ENCODE measurements around the gene PARVB. TPM values are rescaled to one million over a fixed set of nuclear protein-coding genes. Genes with fewer than 3 reads are reported as not detected.

PARVB gene
- total RNA-seq, 1 experiment from 2014 or later, result 86.6 TPM

DNA sequence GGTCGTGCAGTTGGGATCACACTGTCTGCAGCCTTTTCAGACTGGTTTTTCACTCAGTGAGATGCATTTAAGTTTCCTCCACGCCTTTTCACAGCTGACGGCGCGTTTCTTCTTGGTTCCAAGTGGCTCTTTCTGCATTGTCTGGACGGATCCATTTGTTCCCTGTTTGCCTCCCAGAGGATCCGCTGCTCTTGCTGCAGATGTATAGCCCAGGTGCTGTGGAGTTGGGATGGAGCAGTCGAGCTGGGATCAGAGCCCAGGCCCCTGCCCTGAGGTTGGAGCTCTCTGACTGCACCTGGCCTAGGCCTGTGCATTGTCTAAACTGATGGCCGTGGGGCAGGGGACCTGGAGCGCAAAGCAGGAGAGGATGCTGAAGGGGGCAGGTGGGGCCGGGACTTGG lies 51.6 kb downstream of the PARVB start:
- in situ Hi-C loops (cut with HindIII; ENCODE audit: low sequenced_read_pairs), result no loop called here
- no peak for DNase-seq (ENCODE audit: low spot score)

- no peak for DNase-seq (ENCODE audit: low spot score)
- in situ Hi-C loops (cut with HindIII; ENCODE audit: low sequenced_read_pairs), result no loop called here
These were observed 52.7 kb downstream of the PARVB start for GRCh38 chr22:44076825-44077224.

DNA sequence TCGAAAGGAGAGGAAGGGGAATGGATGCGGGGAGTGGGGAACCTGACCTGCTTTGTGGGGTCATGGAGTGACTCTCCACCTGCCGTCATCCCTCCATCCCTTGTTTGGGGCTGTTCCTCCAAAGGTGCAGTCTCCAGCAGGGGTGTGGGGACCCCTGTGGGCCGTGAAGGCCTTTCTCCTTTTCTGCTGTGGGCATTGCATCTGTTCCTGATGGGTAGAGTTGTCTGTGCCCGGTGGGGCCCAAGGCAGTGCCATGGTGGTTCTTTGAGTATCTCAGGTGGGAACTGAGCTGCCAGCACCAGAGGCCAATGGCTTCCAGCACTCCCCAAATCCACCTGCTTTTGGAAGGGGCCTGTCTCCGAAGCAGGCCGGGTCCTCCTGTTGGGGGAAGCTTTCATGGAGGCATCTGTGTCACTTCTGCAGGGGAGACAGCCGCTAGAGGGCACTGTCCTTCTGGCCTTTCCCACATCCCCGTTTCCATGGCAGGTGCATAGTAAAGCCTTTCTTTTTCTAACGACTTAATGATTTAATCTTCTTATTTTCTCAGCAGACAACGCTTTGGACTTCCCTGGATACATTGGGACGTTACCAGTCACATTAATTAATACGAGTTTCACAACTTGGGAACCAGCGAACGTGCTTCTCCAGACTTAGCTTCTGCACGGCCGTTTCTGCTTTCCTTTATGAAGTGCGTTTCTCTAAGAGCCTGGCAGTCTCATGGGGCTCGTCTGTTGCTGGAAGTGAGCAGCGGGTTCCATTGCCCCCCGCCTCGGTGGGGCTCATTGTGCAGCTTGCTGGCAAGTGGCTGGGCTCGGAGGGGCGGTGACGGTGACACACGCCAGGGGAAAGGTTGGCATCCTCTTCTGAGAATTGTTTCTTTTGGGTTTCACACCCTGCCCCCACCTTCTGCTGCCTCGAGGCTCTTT lies 57.1 kb downstream of the PARVB start:
- peak; percentile 88 for DNase-seq (ENCODE audit: low spot score)
- in situ Hi-C loops (cut with HindIII; ENCODE audit: low sequenced_read_pairs), result loop anchor here (5.0 kb wide), 1 partner anchor 89 kb away; no protein-coding TSS in a partner anchor

- in situ Hi-C loops (cut with HindIII; ENCODE audit: low sequenced_read_pairs), result loop anchor here (5.0 kb wide), 1 partner anchor 90 kb away; no protein-coding TSS in a partner anchor
- no peak for DNase-seq (ENCODE audit: low spot score)
These were observed 58.7 kb downstream of the PARVB start for GRCh38 chr22:44082801-44083200.

DNA sequence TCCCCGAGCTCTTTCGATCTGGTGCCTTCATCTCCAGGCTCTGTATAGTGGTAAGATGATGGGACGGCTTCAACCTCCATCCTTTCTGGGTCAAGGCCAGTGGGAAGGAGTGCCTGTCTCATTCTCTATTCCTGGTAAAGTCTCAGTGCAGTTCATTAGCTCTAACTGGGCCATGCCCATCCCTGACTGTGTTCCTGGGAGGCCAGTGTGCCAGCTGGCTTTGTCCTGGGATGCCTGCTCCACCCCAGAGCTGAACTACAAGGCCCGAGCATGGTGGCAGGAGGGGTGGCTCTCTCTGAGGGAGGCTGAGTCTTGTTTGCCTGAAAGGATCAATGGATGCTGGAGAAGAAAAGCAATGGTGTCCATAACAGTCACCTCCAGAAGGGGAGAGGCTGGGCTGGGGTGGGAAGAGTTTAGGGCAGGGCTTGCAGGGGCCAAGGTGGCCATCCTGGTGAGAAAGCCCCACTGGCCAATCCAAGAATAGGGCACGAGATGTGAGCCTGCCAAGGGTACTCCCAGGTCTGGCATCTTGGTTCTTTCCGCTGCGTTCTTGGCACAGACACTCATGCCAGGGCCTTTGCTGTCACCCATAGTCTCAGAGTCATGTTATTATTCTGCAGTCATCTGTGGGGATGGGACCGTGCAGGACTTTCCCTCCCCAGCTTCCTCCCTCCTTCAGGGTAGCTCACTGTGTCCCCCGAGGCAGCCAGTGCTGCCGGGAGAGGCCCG lies 60.1 kb downstream of the PARVB start:
- DNase-seq (ENCODE audit: low spot score), result no peak
- in situ Hi-C loops (cut with HindIII; ENCODE audit: low sequenced_read_pairs), result loop anchor here (5.0 kb wide), 1 partner anchor 92 kb away; no protein-coding TSS in a partner anchor

- in situ Hi-C loops (cut with HindIII; ENCODE audit: low sequenced_read_pairs), result no loop called here
- DNase-seq (ENCODE audit: low spot score), result peak; percentile 44
These were observed 61.7 kb downstream of the PARVB start for GRCh38 chr22:44085743-44086270.

DNA sequence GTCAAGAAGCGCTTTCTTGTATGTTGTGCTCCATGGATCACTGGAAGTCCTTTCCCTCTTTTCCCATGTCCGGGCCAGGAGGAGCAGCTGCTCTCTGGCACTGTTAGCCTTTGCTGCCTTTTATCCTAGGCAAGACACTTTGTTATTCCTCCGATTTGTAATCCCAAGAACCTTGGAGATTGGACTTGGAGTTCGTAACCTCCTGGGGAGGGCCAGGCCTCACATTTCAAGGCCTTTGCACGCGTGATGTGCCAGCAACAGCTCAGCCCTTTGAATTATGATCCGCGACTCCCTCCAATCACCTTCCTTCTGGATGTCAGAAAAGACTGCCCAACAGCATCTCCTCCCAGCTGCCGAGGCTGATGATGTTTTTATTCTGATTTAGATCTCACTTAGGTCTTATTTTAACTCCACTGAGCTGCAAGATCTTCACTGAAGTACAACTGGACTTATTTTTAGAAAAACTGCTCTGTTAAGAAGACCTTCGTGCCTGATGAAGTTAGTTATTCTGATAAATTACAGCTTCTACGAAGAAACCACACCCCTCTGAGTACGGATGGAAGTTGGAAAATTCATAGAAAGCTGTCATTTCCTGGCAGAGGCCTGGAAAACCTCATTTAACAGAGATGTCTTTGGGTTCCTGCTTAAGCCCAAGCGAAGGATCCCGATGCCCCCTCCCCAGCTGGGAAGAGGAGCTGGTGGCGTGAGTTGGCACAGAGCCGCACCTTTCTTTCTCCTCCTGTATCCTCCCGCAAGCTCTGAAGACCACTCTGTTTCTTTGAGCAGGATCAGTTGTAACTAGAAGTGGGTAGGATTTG lies 62.4 kb downstream of the PARVB start:
- no peak for DNase-seq (ENCODE audit: low spot score)
- in situ Hi-C loops (cut with HindIII; ENCODE audit: low sequenced_read_pairs), result no loop called here

GRCh38 chr22:44087089-44087430 lies 63.0 kb downstream of the PARVB start:
- in situ Hi-C loops (cut with HindIII; ENCODE audit: low sequenced_read_pairs), result no loop called here
- DNase-seq (ENCODE audit: low spot score), result no peak

DNA sequence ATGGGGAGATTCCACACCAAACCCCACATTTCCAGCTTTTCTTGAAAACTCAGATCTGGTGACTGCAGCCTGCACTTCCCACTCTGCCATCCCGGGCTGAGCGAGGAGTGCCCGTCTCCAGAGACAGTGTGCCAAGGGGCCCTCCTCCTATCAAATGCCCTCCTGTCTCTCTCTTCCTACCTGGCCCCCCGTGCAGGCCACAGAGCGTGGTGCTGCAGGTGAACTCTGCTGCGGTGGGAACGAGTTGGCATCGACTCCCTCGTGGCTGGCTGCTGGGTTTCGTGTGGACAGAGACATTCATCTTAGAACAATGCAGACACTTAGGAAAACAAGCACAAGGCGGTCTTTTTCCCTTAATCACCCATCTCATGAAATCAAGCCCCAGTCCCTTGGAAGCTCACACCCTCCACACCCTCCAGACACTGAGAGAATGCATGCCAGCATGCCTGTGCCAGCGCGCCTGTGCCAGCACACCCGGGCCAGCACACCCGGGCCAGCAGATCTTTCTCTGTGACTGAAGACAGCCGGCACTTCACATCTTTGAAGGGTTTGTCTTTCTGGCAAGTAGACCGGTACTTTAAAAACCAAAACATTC lies 65.0 kb downstream of the PARVB start:
- in situ Hi-C loops (cut with HindIII; ENCODE audit: low sequenced_read_pairs), result no loop called here
- DNase-seq (ENCODE audit: low spot score), result peak; percentile 86

GRCh38 chr22:44089717-44090570 lies 65.8 kb downstream of the PARVB start:
- no peak for DNase-seq (ENCODE audit: low spot score)
- in situ Hi-C loops (cut with HindIII; ENCODE audit: low sequenced_read_pairs), result no loop called here

DNA sequence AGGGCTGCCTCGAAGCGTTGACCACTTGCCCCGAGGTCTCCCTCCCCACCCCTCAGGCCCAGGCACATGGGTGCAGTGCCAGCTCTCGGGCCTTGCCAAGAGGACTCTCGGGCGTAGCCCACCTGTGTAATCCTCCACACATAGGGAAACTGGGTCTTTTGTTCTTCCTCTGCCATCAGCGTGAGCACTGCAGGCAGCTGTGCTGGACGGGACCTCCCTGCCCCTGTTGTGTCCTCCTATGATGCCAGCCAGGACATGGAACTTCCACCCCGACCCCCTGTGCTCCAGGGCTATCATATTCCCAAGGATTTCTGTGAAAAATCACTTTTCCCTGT lies 66.4 kb downstream of the PARVB start:
- in situ Hi-C loops (cut with HindIII; ENCODE audit: low sequenced_read_pairs), result no loop called here

GRCh38 chr22:44091021-44091721 lies 67.1 kb downstream of the PARVB start:
- no peak for DNase-seq (ENCODE audit: low spot score)
- in situ Hi-C loops (cut with HindIII; ENCODE audit: low sequenced_read_pairs), result no loop called here

More for the DNA sequence above, 66.4 kb downstream of the PARVB start:
- DNase-seq (ENCODE audit: low spot score), result no peak

DNA sequence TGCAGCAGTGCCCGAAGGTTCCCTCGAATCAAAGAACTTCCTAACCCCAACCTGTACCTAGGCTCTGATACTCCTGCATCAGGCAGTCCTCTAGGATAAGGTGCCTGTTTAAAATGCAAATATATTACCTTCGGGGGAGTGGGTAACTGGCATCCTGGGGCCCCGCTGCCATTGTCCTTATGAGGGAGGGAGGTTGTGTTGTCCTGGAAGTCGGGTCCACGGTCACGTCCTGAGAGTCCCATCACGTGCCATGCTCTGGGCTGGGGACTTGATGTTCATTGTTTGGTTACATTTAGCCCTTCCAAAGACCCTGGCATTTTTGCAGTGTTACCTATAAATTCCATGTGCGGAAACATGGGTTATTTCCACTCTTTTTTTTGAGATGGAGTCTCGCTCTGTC lies 67.6 kb downstream of the PARVB start:
- no peak for DNase-seq (ENCODE audit: low spot score)
- in situ Hi-C loops (cut with HindIII; ENCODE audit: low sequenced_read_pairs), result no loop called here

DNA sequence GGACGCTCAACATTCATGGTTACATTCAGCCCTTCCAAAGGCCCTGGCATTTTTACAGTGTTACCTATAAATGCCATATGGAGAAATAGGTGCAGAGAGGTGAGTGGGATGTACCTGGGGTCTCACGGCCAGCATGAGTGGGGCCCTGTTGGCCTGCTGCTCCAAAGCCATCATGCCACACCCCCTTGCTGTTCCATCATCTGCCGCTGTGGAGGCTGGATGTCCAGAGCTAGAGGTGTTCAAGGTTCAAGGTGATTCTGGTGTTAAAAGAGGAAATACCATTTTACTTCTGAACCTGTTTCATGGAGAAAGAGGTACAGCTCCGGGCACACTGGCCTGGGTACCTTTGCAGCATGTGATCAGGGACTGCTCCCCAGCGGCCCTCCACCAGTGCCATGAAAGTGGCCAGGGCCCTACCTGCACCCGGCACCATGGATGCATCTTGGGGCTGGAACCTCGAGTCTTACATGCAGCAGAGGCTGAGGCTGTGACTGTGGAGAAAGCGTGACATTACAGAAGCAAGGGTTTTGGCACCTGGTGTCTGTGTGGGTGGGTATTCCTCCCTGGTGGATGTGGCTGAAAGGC lies 68.6 kb downstream of the PARVB start:
- in situ Hi-C loops (cut with HindIII; ENCODE audit: low sequenced_read_pairs), result no loop called here
- no peak for DNase-seq (ENCODE audit: low spot score)

DNA sequence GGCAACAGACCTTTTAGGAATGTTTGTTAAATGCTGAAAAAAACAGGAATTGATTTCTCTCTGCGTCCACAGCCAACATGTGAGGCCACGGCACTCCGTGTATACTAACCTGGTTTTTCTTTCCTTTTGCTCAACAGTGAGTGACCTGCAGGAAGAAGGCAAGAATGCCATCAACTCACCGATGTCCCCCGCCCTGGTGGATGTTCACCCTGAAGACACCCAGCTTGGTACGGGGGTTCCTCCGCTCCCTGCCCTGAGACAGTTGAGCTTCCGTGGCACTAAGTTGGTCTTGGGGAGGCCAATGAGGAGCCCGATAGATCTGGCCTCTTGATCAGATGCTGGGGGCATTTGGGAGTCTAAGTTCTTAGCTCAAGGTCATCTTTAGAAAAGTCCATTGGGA lies 69.7 kb downstream of the PARVB start:
- in situ Hi-C loops (cut with HindIII; ENCODE audit: low sequenced_read_pairs), result no loop called here
- no peak for DNase-seq (ENCODE audit: low spot score)

- in situ Hi-C loops (cut with HindIII; ENCODE audit: low sequenced_read_pairs), result no loop called here
- no peak for DNase-seq (ENCODE audit: low spot score)
These were observed 70.7 kb downstream of the PARVB start for GRCh38 chr22:44094751-44095302.

DNA sequence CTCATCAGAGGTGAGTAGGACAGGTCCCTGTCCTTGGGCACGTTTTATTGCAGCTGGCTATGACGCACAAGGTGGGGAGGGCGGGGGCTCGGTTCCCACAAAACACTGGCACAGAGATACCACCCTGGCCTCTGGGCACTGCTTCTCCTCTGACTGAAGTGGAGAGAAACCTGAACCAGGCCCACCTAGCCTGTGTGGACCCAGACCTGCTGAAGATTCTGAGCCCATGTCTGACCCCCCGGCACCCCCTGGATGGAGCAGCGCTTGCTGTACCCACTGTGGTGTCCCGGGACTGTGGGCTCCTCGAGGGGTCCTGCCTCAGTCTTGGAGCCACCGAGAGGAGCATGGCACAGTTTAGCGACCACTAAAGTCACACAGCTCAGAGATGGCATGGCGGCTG lies 72.6 kb downstream of the PARVB start:
- no peak for DNase-seq (ENCODE audit: low spot score)
- in situ Hi-C loops (cut with HindIII; ENCODE audit: low sequenced_read_pairs), result no loop called here
